Measurements from ENCODE around the gene OR56B4.
"Not testable (repeated sequence)": the region's sequence is repeated elsewhere in the genome, so short reads cannot be mapped to it uniquely, and the experiment has no call there.

The OR56B4 gene

GRCh38 chr11:6116638-6117037 lies 9.2 kb downstream of the OR56B4 start:
- no peak for TF ChIP-seq CTCF (IDR thresholded peaks at IDR 0.05)
- no peak overlapping the region for H3K27ac ChIP-seq
- no peak for DNase-seq (ENCODE audit: low spot score)
- H3K4me3 ChIP-seq = no peak overlapping the region

GRCh38 chr11:6124245-6124644 lies 16.8 kb downstream of the OR56B4 start:
- TF ChIP-seq CTCF (IDR thresholded peaks at IDR 0.05) = no peak
- H3K4me3 ChIP-seq = no peak overlapping the region
- H3K27ac ChIP-seq = no peak overlapping the region
- no peak for DNase-seq (ENCODE audit: low spot score)

- no peak for DNase-seq (ENCODE audit: low spot score)
- Histone ChIP-seq H3K27ac (no peak overlapping the region), H3K4me3 (no peak overlapping the region)
- TF ChIP-seq CTCF (IDR thresholded peaks at IDR 0.05) = no peak
Observed at GRCh38 chr11:6127881-6128280, 20.4 kb downstream of the OR56B4 start.

- TF ChIP-seq CTCF (IDR thresholded peaks at IDR 0.05) = no peak
- DNase-seq (ENCODE audit: low spot score) = no peak
- no peak overlapping the region for H3K27ac ChIP-seq
- H3K4me3 ChIP-seq = no peak overlapping the region
Observed at GRCh38 chr11:6129011-6129410, 21.5 kb downstream of the OR56B4 start.

GRCh38 chr11:6129635-6130034 lies 22.2 kb downstream of the OR56B4 start:
- Histone ChIP-seq H3K4me3 (no peak overlapping the region), H3K27ac (no peak overlapping the region)
- no peak for TF ChIP-seq CTCF (IDR thresholded peaks at IDR 0.05)
- DNase-seq (ENCODE audit: low spot score) = no peak

- no peak for DNase-seq (ENCODE audit: low spot score)
- H3K27ac ChIP-seq = no peak overlapping the region
- no peak for TF ChIP-seq CTCF (IDR thresholded peaks at IDR 0.05)
- no peak overlapping the region for H3K4me3 ChIP-seq
Observed at GRCh38 chr11:6132431-6132830, 24.9 kb downstream of the OR56B4 start.

- not testable (repeated sequence) for H3K4me3 ChIP-seq; H3K27ac ChIP-seq; DNase-seq (ENCODE audit: low spot score)
Observed at GRCh38 chr11:6135936-6136335, 28.5 kb downstream of the OR56B4 start.

- DNase-seq (ENCODE audit: low spot score) = no peak
- no peak overlapping the region for H3K27ac ChIP-seq
- TF ChIP-seq CTCF (IDR thresholded peaks at IDR 0.05) = no peak
- no peak overlapping the region for H3K4me3 ChIP-seq
Observed at GRCh38 chr11:6142936-6143335, 35.5 kb downstream of the OR56B4 start.

GRCh38 chr11:6143737-6144136 lies 36.3 kb downstream of the OR56B4 start:
- not testable (repeated sequence) for DNase-seq (ENCODE audit: low spot score); H3K27ac ChIP-seq; H3K4me3 ChIP-seq

Data from coronary artery (tissue), 2 donors.